Mesendoderm (in vitro differentiated cells): ENCODE data around the gene COL28A1.

Experiments
- DNase-seq: peaks from one replicate; pipeline ENCODE4 v3.0.0; 2013
- H2AK5ac ChIP-seq: 2 replicates; pipeline ENCODE4 v1.6.1; 2013; ENCODE audit warnings: low read length, inconsistent platforms
- H2BK120ac ChIP-seq: 2 replicates; pipeline ENCODE4 v1.6.1; 2013; ENCODE audit warnings: low read depth, mild to moderate bottlenecking, low read length, moderate library complexity, mixed read lengths
- H2BK15ac ChIP-seq: replicated peaks from 2 replicates; pipeline ENCODE4 v1.6.1; 2013; ENCODE audit warnings: low read depth, mild to moderate bottlenecking, moderate library complexity
- H2BK5ac ChIP-seq: 2 replicates; pipeline ENCODE4 v1.6.1; 2013; ENCODE audit warnings: low read length, inconsistent platforms
- H3K18ac ChIP-seq: 2 replicates; pipeline ENCODE4 v1.6.1; 2013; ENCODE audit warnings: mild to moderate bottlenecking, low read length, mixed read lengths
- H3K23ac ChIP-seq: one replicate; pipeline ENCODE4 v1.6.1; 2013; ENCODE audit warnings: low read length
- H3K27ac ChIP-seq: 2 replicates; pipeline ENCODE4 v1.5.1; 2013; ENCODE audit warnings: low read depth, mild to moderate bottlenecking, inconsistent platforms, low read length, moderate library complexity
- H3K27me3 ChIP-seq: 2 replicates; pipeline ENCODE4 v1.6.1; 2013; ENCODE audit warnings: low read length, control low read depth, mild to moderate bottlenecking, inconsistent platforms; ENCODE audit not compliant: insufficient read depth, poor library complexity
- H3K36me3 ChIP-seq: 2 replicates; pipeline ENCODE4 v1.6.1; 2013; ENCODE audit warnings: low read length, inconsistent platforms; ENCODE audit not compliant: control insufficient read depth, insufficient read depth
- H3K4ac ChIP-seq: one replicate; pipeline ENCODE4 v1.6.1; 2013; ENCODE audit warnings: low read depth, mild to moderate bottlenecking, low read length, moderate library complexity
- H3K4me1 ChIP-seq: 2 replicates; pipeline ENCODE4 v1.6.1; 2013; ENCODE audit warnings: low read depth, low read length, inconsistent platforms; ENCODE audit not compliant: control insufficient read depth
- H3K4me2 ChIP-seq: 2 replicates; pipeline ENCODE4 v1.6.1; 2013; ENCODE audit warnings: low read length
- H3K4me3 ChIP-seq: 2 replicates; pipeline ENCODE4 v1.5.1; 2013; ENCODE audit warnings: mild to moderate bottlenecking, low read length
- H3K56ac ChIP-seq: one replicate; pipeline ENCODE4 v1.6.1; 2013; ENCODE audit warnings: low read length
- H3K79me1 ChIP-seq: 2 replicates; pipeline ENCODE4 v1.6.1; 2013; ENCODE audit warnings: low read length, inconsistent platforms
- H3K79me2 ChIP-seq: 2 replicates; pipeline ENCODE4 v1.6.1; 2013; ENCODE audit warnings: mild to moderate bottlenecking, low read length; ENCODE audit not compliant: control insufficient read depth, insufficient read depth
- H3K9ac ChIP-seq: 2 replicates; pipeline ENCODE4 v1.6.1; 2013; ENCODE audit warnings: low read length, inconsistent platforms
- H4K5ac ChIP-seq: one replicate; pipeline ENCODE4 v1.6.1; 2013; ENCODE audit warnings: low read length
- H4K8ac ChIP-seq: one replicate; pipeline ENCODE4 v1.6.1; 2013; ENCODE audit warnings: low read depth, mild to moderate bottlenecking, control low read depth, low read length, moderate library complexity
- WGBS: extraction: QIAGEN DNeasy Blood & Tissue Kit; methylation state at CpG from one replicate; pipeline ENCODE4 v1.1.7; 2013; ENCODE audit warnings: low lambda C conversion rate, missing lambda C conversion rate; ENCODE audit not compliant: insufficient coverage; ENCODE audit errors: extremely low coverage; 5-methylcytosine and 5-hydroxymethylcytosine counted together

The COL28A1 gene

DNA sequence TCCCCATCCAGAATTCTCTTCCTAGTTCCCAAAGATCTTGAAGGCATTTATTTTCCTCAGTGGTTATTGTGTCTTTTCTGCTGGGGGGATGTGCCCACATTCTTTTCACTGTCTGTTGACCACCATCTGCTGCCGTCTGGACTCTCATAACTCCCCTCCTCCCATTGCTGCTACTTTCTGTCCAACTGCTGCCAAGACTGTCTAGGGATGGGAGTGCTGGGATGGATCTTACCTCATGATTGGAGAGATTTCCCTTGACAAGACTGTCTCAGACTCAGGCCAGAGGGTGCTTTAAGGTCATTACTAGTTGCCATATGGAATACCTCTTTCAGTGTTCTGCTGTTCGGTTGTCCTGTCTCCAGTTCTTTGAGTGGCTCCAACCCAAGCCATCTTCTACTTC lies 211.8 kb downstream of the COL28A1 start:
- H3K4ac ChIP-seq: no peak overlapping the region
- no peak overlapping the region for H3K18ac ChIP-seq
- H2BK120ac ChIP-seq: no peak overlapping the region
- no peak overlapping the region for H3K4me2 ChIP-seq
- no peak overlapping the region for H3K23ac ChIP-seq
- WGBS: no CpG with 5 or more reads among the region's 2 CpGs
- no peaks in the 10 kb centered on the region for H3K79me1 ChIP-seq
- H3K4me1 ChIP-seq: peaks cover 3% of the 10 kb centered on the region
- H2AK5ac ChIP-seq: no peak overlapping the region
- H4K8ac ChIP-seq: no peak overlapping the region
- no peak overlapping the region for H3K27ac ChIP-seq
- no peak overlapping the region for H3K9ac ChIP-seq
- H4K5ac ChIP-seq: no peak overlapping the region
- no peak overlapping the region for H3K4me3 ChIP-seq
- DNase-seq: no peak
- no peak overlapping the region for H2BK15ac ChIP-seq
- H2BK5ac ChIP-seq: no peak overlapping the region
- H3K36me3 ChIP-seq: no peaks in the 10 kb centered on the region
- no peak overlapping the region for H3K56ac ChIP-seq
- no peaks in the 10 kb centered on the region for H3K27me3 ChIP-seq
- H3K79me2 ChIP-seq: no peaks in the 10 kb centered on the region

DNA sequence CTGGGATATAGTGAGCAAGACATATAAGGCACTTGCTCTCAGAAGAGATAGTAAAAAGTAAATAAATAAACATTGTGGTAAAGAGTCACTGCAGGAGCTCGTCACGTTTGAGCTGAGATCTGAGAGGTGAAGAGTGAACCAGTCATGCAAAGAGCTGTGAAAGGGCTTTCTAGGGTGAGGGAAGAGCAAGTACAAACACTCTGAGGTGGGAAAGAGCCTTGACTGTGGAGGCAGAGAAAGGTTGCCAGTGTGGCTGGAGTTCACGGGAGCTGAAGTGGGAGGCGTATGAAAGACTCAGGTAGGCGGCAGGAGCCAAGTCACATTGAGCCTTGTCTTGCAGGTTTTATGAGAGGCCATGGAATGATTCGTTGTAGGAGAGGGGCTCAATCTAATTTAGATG lies 212.3 kb downstream of the COL28A1 start:
- H3K23ac ChIP-seq: no peak overlapping the region
- H3K36me3 ChIP-seq: no peaks in the 10 kb centered on the region
- H4K5ac ChIP-seq: no peak overlapping the region

DNA sequence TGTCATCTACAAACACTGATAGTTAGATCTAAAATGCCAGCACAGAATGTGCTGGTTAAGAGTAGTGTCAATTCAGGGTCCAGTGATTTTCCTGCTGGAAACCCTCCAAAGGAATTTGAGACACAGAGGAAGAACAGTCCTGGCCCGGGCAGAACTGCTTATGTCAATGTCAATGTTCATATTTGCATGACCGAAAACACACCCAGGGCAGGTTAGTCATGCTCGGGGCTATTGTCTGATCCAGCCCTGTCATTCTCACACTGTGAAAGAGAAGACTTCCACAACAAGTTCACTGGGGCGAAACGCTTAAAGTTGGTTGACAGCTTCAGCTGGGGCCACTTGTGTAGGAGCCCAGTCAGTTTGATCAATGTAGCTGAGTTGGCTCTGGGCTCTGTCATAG lies 214.0 kb downstream of the COL28A1 start:
- H3K79me1 ChIP-seq: no peaks in the 10 kb centered on the region

More for the DNA sequence above, 212.3 kb downstream of the COL28A1 start:
- H3K4ac ChIP-seq: no peak overlapping the region
- H3K27ac ChIP-seq: no peak overlapping the region
- H4K8ac ChIP-seq: no peak overlapping the region
- H3K4me3 ChIP-seq: no peak overlapping the region
- H2BK5ac ChIP-seq: no peak overlapping the region
- no peak overlapping the region for H3K56ac ChIP-seq
- H3K27me3 ChIP-seq: no peaks in the 10 kb centered on the region
- no peak overlapping the region for H2BK120ac ChIP-seq
- no peak overlapping the region for H3K4me2 ChIP-seq
- H3K9ac ChIP-seq: no peak overlapping the region
- H3K79me2 ChIP-seq: no peaks in the 10 kb centered on the region
- H2BK15ac ChIP-seq: no peak overlapping the region
- H3K79me1 ChIP-seq: no peaks in the 10 kb centered on the region
- peak; percentile 18 for DNase-seq
- peaks cover 3% of the 10 kb centered on the region for H3K4me1 ChIP-seq
- no CpG with 5 or more reads among the region's 6 CpGs for WGBS
- H3K18ac ChIP-seq: no peak overlapping the region
- no peak overlapping the region for H2AK5ac ChIP-seq

DNA sequence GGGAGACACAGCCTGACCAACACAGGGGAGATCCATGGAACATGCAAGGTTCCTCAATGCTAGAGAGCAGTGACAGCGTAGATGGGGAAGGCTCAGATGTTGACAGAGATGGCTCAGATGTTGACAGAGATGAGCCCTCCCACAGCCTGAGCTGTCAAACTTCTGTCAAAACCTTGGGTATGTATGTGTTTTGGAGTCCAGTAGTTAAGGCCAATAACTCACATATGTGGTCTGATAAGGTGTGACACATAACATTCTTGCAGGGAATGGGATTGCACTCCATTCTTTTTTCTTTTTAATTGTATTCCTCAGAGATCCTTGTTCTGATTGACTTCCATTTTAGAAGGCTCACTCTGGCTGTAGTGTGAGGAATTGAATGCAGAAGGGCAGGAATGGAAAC lies 217.1 kb downstream of the COL28A1 start:
- Histone ChIP-seq H3K79me2 (no peaks in the 10 kb centered on the region), H2BK120ac (no peak overlapping the region), H3K4me2 (no peak overlapping the region), H2AK5ac (no peak overlapping the region), H3K36me3 (no peaks in the 10 kb centered on the region), H3K4ac (no peak overlapping the region), H3K9ac (no peak overlapping the region), H2BK5ac (no peak overlapping the region), H3K18ac (no peak overlapping the region), H3K27me3 (no peaks in the 10 kb centered on the region), H3K56ac (no peak overlapping the region), H3K27ac (no peak overlapping the region), H3K79me1 (no peaks in the 10 kb centered on the region), H3K4me1 (peaks cover 3% of the 10 kb centered on the region), H3K4me3 (no peak overlapping the region), H4K8ac (no peak overlapping the region), H2BK15ac (no peak overlapping the region), H4K5ac (no peak overlapping the region), H3K23ac (no peak overlapping the region)
- no CpG with 5 or more reads among the region's 1 CpG for WGBS
- DNase-seq: no peak

More for the DNA sequence above, 214.0 kb downstream of the COL28A1 start:
- no peak overlapping the region for H3K56ac ChIP-seq
- H4K8ac ChIP-seq: no peak overlapping the region
- no peaks in the 10 kb centered on the region for H3K27me3 ChIP-seq
- H3K4me1 ChIP-seq: peaks cover 3% of the 10 kb centered on the region
- H3K4me3 ChIP-seq: no peak overlapping the region
- no peak for DNase-seq
- no peaks in the 10 kb centered on the region for H3K36me3 ChIP-seq
- no peak overlapping the region for H3K23ac ChIP-seq
- no CpG with 5 or more reads among the region's 5 CpGs for WGBS
- H4K5ac ChIP-seq: no peak overlapping the region
- H2BK5ac ChIP-seq: no peak overlapping the region
- H3K4me2 ChIP-seq: no peak overlapping the region
- H3K18ac ChIP-seq: no peak overlapping the region
- H2BK15ac ChIP-seq: no peak overlapping the region
- no peak overlapping the region for H3K9ac ChIP-seq
- H3K79me2 ChIP-seq: no peaks in the 10 kb centered on the region
- H3K27ac ChIP-seq: no peak overlapping the region
- no peak overlapping the region for H2BK120ac ChIP-seq
- H2AK5ac ChIP-seq: no peak overlapping the region
- no peak overlapping the region for H3K4ac ChIP-seq

DNA sequence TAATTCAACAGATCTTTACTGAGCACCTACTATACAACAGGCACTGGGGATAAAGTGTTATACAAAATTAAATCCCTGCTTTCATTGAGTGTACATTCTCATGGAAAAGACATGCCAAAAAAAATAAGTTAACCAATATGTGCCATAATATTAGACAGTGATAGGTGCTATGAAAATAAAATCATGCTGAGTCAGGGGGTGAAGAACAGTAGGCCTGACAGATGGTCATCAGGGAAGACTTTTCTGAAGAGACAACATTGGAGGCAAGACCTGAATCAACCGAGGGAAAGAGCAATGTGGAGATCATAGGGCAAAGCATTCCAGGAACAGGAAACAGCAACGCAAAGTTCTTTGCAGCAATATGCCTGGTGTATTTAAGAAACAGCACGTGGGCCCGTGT lies 217.8 kb downstream of the COL28A1 start:
- no peak overlapping the region for H3K23ac ChIP-seq
- H3K18ac ChIP-seq: no peak overlapping the region
- H3K4me1 ChIP-seq: no peaks in the 10 kb centered on the region
- no peak overlapping the region for H3K4me2 ChIP-seq
- H3K4me3 ChIP-seq: no peak overlapping the region
- no peak overlapping the region for H3K56ac ChIP-seq
- no peak overlapping the region for H2BK120ac ChIP-seq
- H2BK5ac ChIP-seq: no peak overlapping the region
- no peaks in the 10 kb centered on the region for H3K36me3 ChIP-seq
- no peak overlapping the region for H3K9ac ChIP-seq
- no peak overlapping the region for H3K27ac ChIP-seq
- no peak overlapping the region for H2AK5ac ChIP-seq
- no peaks in the 10 kb centered on the region for H3K79me1 ChIP-seq
- no peak overlapping the region for H3K4ac ChIP-seq
- H3K27me3 ChIP-seq: no peaks in the 10 kb centered on the region
- no peak overlapping the region for H4K8ac ChIP-seq
- H2BK15ac ChIP-seq: no peak overlapping the region
- no peak overlapping the region for H4K5ac ChIP-seq
- H3K79me2 ChIP-seq: no peaks in the 10 kb centered on the region
- no CpG with 5 or more reads among the region's 4 CpGs for WGBS
- DNase-seq: no peak

DNA sequence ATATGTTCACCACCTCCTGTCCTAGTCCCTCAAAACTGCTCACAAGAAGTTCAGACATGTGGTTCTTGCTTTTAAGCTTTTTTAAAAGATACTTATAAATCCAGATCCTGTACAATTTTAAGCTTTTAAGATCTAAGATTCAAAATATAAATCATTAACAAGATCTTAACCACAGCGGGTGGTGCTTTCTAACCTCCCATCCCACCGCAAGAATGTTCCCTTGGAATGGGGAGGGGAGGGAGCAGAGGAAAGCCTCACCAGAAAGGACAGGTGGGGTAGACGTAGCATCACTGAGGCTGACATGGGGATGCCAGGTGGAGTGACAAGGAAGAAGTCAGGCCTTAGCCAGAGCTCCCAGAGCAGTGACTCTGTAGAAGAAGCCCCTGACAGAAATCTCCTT lies 219.8 kb downstream of the COL28A1 start:
- H3K27ac ChIP-seq: no peak overlapping the region
- H3K4me1 ChIP-seq: no peaks in the 10 kb centered on the region
- no peaks in the 10 kb centered on the region for H3K36me3 ChIP-seq
- WGBS: no CpG with 5 or more reads among the region's 3 CpGs
- H3K4me2 ChIP-seq: no peak overlapping the region
- no peak overlapping the region for H4K5ac ChIP-seq
- H3K56ac ChIP-seq: no peak overlapping the region
- no peak for DNase-seq
- no peak overlapping the region for H2BK120ac ChIP-seq
- H4K8ac ChIP-seq: no peak overlapping the region
- H3K4me3 ChIP-seq: no peak overlapping the region
- H3K18ac ChIP-seq: no peak overlapping the region
- no peak overlapping the region for H2BK15ac ChIP-seq
- no peak overlapping the region for H3K9ac ChIP-seq
- no peak overlapping the region for H3K4ac ChIP-seq
- H3K79me2 ChIP-seq: no peaks in the 10 kb centered on the region
- H2AK5ac ChIP-seq: no peak overlapping the region
- H2BK5ac ChIP-seq: no peak overlapping the region
- no peak overlapping the region for H3K23ac ChIP-seq
- H3K27me3 ChIP-seq: no peaks in the 10 kb centered on the region
- no peaks in the 10 kb centered on the region for H3K79me1 ChIP-seq
